Body of pancreas (tissue), 4 donors: Measurements from ENCODE around the gene SPTBN1. TPM values are rescaled to one million over a fixed set of nuclear protein-coding genes. Genes with fewer than 3 reads are reported as not detected.

Source experiments
- ATAC-seq: fragments of 150-250 bp; one replicate; pipeline ENCODE4 v1.9.1; 2016
- DNase-seq, 4 donors: peaks; one replicate each; pipeline ENCODE4 v3.0.0-alpha.2; 2019
- H3K27ac ChIP-seq, 4 donors: fragments of 200-600 bp; sonication (generic); 1 replicate in 3 of 4; 2 replicates in 1 of 4; pipeline versions ENCODE4 v1.5.1 to v1.6.1; 2016 to 2019; ENCODE audit warnings: mild to moderate bottlenecking in 1 of 4, mixed read lengths in 1 of 4, moderate library complexity in 1 of 4
- H3K27me3 ChIP-seq, 2 donors: fragments of 200-600 bp; sonication (generic); one replicate each; pipeline ENCODE4 v1.6.0; 2016; ENCODE audit warnings: mild to moderate bottlenecking in 1 of 2
- H3K36me3 ChIP-seq, 2 donors: fragments of 200-600 bp; sonication (generic); replicated peaks in 1 of 2; 2 replicates each; pipeline ENCODE4 v1.5.1; 2016; ENCODE audit warnings: low read depth in 2 of 2; ENCODE audit not compliant: insufficient read depth in 1 of 2
- H3K4me1 ChIP-seq: fragments of 200-600 bp; sonication (generic); one replicate; pipeline ENCODE4 v1.6.0; 2016
- H3K4me3 ChIP-seq, 2 donors: fragments of 200-600 bp; sonication (generic); 1 replicate in 1 of 2; 2 replicates in 1 of 2; pipeline ENCODE4 v1.5.1; 2016 to 2019
- H3K9me3 ChIP-seq, 3 donors: fragments of 200-600 bp; sonication (generic); 1 replicate in 2 of 3; 2 replicates in 1 of 3; pipeline ENCODE4 v1.5.1; 2016
- CTCF ChIP-seq, 7 experiments: fragments of 450-650 bp in 4 of 7; fragments of 200-600 bp in 3 of 7; sonication (generic) in 3 of 7; IDR thresholded peaks; one replicate each; pipeline ENCODE4 v1.5.1; 2016 to 2019; ENCODE audit warnings: antibody characterized with exemption in 7 of 7
- POLR2A ChIP-seq, 3 donors: fragments of 450-650 bp; IDR thresholded peaks; one replicate each; pipeline ENCODE4 v1.6.1; 2016; ENCODE audit warnings: antibody characterized with exemption in 3 of 3, mild to moderate bottlenecking in 2 of 3
- WGBS, 2 donors: methylation state at CpG; one replicate each; pipeline ENCODE4 v1.1.5; 2017; 5-methylcytosine and 5-hydroxymethylcytosine counted together
- intact Hi-C: fragments of 100-400 bp; cut with DNase I; formaldehyde crosslinking; loops from one replicate; pipeline ENCODE4 v1.15.1; 2023
- total RNA-seq, 2 donors: library from RNA; depleted of rRNA; stranded (reverse); fragments of >200 nt; gene quantifications; one replicate each; pipeline ENCODE4 v1.1.0, GENCODE V29; 2016

SPTBN1 gene
- total RNA-seq, 2 donors from 2014 or later = 186 to 195 TPM

- Histone ChIP-seq H3K36me3 (no peaks in the 10 kb centered on the region), H3K4me1 (peaks cover 49% of the 10 kb centered on the region), H3K4me3 (no peak overlapping the region), H3K27ac (peak overlapping the region in 1 of 4 donors; percentile 1), H3K9me3 (no peaks in the 10 kb centered on the region), H3K27me3 (no peaks in the 10 kb centered on the region)
- DNase-seq (no peak), ATAC-seq (no peak)
- intact Hi-C loops = no loop called here
- 86 to 90% methylated on average over 5 of the region's 5 CpGs for WGBS, 2 donors
- no peak for TF ChIP-seq CTCF (IDR thresholded peaks at IDR 0.05)
- no peak for TF ChIP-seq POLR2A (IDR thresholded peaks at IDR 0.05)
These were observed 153.1 kb downstream of the SPTBN1 start for GRCh38 chr2:54609241-54609640.

GRCh38 chr2:54609647-54610046 lies 153.5 kb downstream of the SPTBN1 start:
- intact Hi-C loops = no loop called here
- H3K9me3 ChIP-seq = no peaks in the 10 kb centered on the region
- DNase-seq (no peak), ATAC-seq (no peak)
- 33 to 44% methylated on average over 3 of the region's 3 CpGs for WGBS, 2 donors
- H3K27me3 ChIP-seq = no peaks in the 10 kb centered on the region
- peak overlapping the region in 2 of 4 donors; percentile 1 to 6 for H3K27ac ChIP-seq
- peaks cover 49% of the 10 kb centered on the region for H3K4me1 ChIP-seq
- TF ChIP-seq CTCF (IDR thresholded peaks at IDR 0.05) (no peak), POLR2A (IDR thresholded peaks at IDR 0.05) (no peak)
- H3K36me3 ChIP-seq = no peaks in the 10 kb centered on the region
- no peak overlapping the region for H3K4me3 ChIP-seq

- no peak for DNase-seq
- WGBS, 2 donors = 68 to 81% methylated on average over 1 of the region's 1 CpG
- TF ChIP-seq POLR2A (IDR thresholded peaks at IDR 0.05) = no peak
- H3K27me3 ChIP-seq = no peaks in the 10 kb centered on the region
- ATAC-seq = no peak
- peaks cover 43% of the 10 kb centered on the region for H3K4me1 ChIP-seq
- intact Hi-C loops = no loop called here
- no peak overlapping the region for H3K27ac ChIP-seq
- no peaks in the 10 kb centered on the region for H3K36me3 ChIP-seq
- no peaks in the 10 kb centered on the region for H3K9me3 ChIP-seq
- H3K4me3 ChIP-seq = no peak overlapping the region
These were observed 154.6 kb downstream of the SPTBN1 start for GRCh38 chr2:54610700-54611099.

GRCh38 chr2:54611830-54612545 lies 155.9 kb downstream of the SPTBN1 start:
- ATAC-seq (no peak), DNase-seq (no peak)
- Histone ChIP-seq H3K27ac (no peak overlapping the region), H3K9me3 (no peaks in the 10 kb centered on the region), H3K36me3 (no peaks in the 10 kb centered on the region), H3K4me3 (no peak overlapping the region), H3K4me1 (peaks cover 43% of the 10 kb centered on the region), H3K27me3 (no peaks in the 10 kb centered on the region)
- 68 to 70% methylated on average over 14 of the region's 14 CpGs for WGBS, 2 donors
- TF ChIP-seq CTCF (IDR thresholded peaks at IDR 0.05) (no peak), POLR2A (IDR thresholded peaks at IDR 0.05) (no peak)
- intact Hi-C loops = no loop called here

GRCh38 chr2:54613386-54613785 lies 157.3 kb downstream of the SPTBN1 start:
- no peaks in the 10 kb centered on the region for H3K27me3 ChIP-seq
- WGBS, 2 donors = 55 to 62% methylated on average over 2 of the region's 2 CpGs
- peak; percentile 51 for ATAC-seq
- no peaks in the 10 kb centered on the region for H3K9me3 ChIP-seq
- peak in 2 of 4 donors; percentile 43 to 57 for DNase-seq
- H3K36me3 ChIP-seq = no peaks in the 10 kb centered on the region
- intact Hi-C loops = no loop called here
- peaks cover 54% of the 10 kb centered on the region for H3K4me1 ChIP-seq
- peak overlapping the region in 3 of 4 donors; percentile 42 to 63 (median 62) for H3K27ac ChIP-seq
- no peak for TF ChIP-seq CTCF (IDR thresholded peaks at IDR 0.05)
- no peak for TF ChIP-seq POLR2A (IDR thresholded peaks at IDR 0.05)
- H3K4me3 ChIP-seq = no peak overlapping the region
